ELR (cell line): Measurements from ENCODE around the gene CERS4.
"Not testable (repeated sequence)": the region's sequence is repeated elsewhere in the genome, so short reads cannot be mapped to it uniquely, and the experiment has no call there.

Experiments used
- DNase-seq: peaks from one replicate; pipeline ENCODE4 v3.0.0-alpha.2; 2015; ENCODE audit warnings: low read depth

Gene CERS4, protein sequence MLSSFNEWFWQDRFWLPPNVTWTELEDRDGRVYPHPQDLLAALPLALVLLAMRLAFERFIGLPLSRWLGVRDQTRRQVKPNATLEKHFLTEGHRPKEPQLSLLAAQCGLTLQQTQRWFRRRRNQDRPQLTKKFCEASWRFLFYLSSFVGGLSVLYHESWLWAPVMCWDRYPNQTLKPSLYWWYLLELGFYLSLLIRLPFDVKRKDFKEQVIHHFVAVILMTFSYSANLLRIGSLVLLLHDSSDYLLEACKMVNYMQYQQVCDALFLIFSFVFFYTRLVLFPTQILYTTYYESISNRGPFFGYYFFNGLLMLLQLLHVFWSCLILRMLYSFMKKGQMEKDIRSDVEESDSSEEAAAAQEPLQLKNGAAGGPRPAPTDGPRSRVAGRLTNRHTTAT

DNA sequence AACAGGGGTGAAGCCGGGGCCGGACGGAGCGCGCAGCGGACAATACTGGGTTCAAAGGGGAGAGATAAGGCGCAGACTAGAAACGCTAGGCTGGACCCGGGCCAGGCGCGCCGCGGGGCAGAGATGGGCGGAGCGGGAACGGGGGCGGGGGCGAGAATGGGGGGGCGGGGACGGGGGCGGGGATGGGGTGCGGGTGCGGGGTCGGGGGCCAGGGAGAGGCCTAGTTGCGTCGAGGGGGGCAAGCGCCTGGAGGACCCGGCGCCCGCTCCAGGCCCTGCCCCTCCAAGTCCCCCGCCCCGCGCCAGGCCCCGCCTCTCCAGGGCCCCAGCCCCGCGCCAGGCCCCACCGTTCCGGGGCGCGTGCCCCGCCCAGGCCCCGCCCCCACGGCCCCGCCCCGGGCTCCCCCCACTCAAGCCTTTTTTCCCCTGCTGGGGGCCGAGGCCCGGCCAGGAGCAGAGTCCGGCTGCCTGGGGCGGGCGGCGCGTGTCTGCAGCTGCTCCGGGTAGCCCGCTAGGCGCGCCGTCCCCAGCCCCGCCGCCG lies at the start of gene CERS4:
CERS4 (plus strand) TSS at position 449 of the 540 bp plus-strand sequence. CDS start 41,707 bp downstream, outside the sequence.
- peak; percentile 24 for DNase-seq

DNA sequence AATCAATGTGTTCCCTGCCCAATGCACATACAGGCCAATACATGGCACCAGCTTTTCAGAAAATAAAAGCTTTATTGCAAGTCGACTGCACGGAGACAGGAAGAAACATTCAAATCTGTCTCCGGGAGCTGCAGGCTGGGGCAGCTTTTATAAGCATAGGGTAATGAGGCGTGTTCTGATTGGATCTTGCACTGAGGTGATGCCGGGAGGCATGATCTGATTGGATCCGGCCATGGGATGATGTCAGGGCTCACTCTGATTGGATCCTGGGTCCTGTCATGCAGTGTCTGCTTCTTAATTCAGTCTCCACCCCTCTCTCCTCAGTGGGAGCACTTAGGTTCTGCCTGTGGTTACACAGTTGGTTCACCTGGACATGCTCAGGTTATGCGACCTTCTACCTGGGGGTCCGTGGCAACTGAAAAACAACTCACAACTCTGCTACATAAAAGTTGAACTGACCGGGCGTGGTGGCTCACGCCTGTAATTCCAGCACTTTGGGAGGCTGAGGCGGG lies 48.0 kb upstream of the CERS4 start:
- peak; percentile 25 for DNase-seq

DNA sequence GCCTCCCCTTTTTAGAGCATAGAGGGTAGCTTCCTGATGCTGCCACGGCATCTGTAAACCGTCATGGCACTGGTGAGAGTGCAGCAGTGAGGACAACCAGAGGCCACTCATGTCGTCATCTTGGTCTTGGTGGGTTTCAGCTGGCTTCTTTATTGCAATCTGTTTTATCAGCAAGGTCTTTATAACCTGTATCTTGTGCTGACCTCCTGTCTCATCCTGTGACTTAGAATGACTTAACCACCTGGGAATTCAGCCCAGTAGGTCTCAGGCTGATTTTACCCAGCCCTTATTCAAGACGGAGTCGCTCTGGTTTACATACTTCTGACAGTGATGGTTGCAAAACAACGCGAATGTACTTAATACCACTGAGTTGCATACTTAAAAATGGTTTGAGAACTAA lies 45.4 kb upstream of the CERS4 start:
- DNase-seq = no peak

DNA sequence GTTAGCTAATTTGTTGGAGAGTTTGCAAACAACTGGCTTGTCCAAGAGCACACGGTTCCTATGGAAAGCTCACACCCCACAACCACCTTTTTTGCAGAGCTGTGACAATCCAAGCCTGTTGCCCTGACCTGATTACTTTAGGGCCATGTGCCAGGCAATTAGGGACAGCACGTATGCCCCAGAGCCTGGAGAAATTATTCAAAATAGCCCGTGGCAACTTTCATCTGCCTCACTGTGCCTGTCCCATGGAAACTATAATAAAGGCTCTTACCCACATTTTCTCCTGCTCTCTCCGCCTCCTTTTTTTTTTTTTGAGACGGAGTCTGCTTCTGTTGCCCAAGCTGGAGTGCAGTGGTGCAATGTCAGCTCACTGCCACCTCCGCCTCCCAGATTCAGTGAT lies 41.2 kb upstream of the CERS4 start:
- DNase-seq = no peak

DNA sequence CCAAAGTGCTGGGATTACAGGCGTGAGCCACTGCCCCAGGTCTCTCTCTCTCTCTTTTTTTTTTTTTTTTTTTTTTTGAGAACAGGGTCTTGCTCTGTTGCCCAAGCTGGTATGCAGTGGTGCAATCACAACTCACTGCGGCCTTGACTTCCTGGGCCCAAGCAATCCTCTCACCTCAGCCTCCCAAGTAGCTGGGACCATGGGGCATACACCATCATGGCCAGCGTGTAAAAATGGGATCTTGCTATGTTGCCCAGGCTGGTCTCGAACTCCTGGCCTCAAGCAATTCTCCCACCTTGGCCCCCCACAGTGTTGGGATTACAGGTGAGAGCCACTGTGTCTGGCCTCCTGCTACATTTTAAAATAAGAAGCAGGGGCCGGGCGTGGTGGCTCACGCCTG lies 40.6 kb upstream of the CERS4 start:
- no peak for DNase-seq

DNA sequence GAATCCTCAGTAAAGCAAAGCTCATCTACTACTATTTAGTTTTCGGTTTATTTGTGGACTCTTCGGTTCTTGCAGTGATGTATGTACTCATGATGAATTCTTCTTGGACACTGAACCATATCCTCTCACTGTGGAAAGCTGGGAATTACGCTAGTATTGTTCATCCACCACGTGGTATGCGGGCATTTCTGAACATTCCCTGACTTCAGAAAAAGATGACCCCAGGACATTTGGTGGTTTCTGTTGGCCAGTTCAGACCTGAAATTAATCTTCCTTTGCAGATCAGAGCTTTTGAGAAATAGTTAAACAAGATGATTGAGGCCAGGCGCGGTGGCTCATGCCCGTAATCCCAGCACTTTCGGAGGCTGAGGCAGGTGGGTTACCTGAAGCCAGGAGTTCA lies 34.5 kb upstream of the CERS4 start:
- DNase-seq = peak; percentile 59

DNA sequence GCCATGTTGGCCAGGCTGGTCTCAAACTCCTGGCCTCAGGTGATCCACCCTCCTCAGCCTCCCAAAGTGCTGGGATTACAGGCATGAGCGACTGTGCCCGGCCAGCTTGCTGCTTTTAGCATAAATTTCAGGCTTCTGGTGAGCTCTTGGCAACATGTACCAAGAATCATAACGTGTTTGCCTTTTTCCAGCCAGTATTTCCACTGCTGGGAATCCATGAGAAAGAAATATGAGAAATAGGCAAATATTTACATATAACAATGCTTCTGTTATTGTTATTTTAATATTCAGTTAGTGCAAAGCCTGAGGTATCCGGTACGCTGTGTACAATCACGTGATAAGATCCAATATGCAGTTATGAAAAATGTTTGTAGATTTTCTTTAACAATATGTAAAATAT lies 29.2 kb upstream of the CERS4 start:
- DNase-seq = no peak

DNA sequence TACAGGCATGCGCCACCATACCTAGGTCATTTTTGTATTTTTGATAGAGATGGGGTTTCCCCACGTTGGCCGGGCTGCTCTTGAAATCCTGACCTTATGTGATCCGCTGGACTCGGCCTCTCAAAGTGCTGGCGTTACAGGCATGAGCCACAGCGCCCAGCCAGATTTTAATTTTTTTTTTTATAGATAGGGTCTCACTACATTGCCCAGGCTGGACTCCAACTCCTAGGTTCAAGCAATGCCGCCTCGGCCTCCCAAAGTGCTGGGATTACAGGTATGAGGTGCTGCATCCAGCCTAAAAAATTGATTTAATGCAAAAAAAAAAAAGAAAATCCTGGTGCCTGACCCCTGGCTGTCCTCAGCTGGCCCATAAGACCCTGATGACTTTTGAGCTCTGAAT lies 24.9 kb upstream of the CERS4 start:
- DNase-seq = no peak

DNA sequence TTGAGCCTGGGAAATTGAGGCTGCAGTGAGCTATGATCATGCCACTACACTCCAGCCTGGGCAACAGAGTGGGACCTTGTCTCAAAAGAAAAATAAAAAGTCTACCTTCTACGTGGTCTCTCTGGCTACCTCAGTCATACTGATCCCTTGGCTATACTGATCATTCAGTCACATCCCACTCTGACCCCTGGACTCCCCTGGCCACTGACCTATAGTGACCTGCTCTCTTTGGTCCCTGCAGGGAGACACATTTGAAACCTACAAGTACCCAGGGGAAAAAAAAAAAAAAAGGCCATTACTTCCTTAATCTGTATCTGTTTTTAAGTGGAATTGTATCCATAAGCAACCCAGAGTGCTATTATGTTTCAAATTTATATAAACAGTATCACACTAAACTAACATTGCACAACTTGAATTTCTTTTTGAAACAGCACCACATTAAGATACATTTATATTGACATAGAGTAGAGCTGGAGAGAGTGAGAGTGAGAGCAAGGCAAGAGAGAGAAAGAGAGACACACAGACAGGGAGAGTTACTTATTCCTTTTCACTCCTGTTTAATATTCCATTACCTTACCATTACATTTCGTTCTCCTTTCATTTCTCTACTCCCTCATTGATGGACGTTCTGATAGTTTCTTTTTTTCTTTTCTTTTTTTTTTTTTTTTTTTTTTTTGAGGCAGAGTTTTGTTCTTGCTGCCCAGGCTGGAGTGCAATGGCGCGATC lies 23.7 kb upstream of the CERS4 start:
- DNase-seq = no peak

DNA sequence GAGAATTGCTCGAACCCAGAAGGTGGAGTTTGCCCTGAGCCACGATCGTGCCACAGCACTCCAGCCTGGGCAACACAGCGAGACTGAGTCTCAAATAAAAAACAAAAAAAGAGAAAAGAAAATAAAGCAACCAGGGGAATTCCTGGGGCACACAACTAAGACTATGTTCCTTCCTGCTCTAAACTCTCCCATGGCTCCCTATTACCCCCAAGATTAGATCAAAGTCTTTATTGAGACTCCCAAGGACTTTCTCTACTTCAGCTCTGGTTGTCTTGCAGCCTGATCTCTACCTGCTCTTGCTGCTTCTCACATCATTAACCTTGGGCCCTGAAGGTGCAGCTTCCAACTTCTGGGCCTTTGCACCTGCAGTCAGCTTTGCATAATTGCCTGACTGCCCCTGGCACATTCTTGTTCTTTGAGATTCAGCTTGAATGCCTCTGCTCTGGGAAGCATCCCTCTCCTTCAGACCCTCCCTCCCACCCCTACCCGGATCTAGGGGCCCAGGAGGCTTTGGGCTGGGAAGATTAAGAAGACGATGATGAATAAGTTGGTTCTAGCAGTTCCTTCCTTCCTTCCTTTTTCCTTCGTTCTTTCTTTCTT lies 16.8 kb upstream of the CERS4 start:
- DNase-seq = no peak

DNA sequence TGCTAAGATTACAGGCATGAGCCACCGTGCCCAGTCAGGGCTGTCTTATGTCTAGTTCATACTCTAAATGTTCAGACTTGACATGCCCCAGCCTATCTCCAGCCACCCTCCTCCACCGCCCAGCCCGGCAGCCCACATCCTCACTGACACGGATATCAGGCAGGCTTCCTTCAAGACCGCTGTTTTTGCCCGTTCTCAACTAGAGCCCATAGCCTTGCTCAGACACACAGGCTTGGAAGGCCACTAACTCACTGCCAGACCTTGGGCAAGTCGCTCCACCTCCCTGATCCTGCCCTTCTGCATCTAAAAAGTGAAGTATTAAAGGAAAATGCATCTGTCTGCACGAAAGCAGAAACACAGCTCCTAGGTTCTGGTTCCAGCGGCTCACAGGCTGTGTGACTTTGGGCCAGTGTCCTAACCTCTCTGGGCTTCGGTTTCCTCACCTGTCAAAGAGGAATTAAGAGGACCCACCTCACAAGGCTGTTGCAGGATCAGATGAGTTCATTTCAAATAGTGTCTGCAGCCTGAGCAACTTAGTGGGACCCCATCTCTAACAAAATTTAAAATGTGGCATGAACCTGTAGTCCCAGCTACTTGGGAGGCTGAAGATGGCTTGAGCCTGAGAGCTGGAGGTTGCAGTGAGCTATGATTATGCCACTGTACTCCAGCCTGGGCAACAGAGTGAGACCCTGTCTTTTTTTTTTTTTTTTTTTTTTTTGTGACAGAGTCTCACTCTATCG lies 14.5 kb upstream of the CERS4 start:
- DNase-seq = no peak

DNA sequence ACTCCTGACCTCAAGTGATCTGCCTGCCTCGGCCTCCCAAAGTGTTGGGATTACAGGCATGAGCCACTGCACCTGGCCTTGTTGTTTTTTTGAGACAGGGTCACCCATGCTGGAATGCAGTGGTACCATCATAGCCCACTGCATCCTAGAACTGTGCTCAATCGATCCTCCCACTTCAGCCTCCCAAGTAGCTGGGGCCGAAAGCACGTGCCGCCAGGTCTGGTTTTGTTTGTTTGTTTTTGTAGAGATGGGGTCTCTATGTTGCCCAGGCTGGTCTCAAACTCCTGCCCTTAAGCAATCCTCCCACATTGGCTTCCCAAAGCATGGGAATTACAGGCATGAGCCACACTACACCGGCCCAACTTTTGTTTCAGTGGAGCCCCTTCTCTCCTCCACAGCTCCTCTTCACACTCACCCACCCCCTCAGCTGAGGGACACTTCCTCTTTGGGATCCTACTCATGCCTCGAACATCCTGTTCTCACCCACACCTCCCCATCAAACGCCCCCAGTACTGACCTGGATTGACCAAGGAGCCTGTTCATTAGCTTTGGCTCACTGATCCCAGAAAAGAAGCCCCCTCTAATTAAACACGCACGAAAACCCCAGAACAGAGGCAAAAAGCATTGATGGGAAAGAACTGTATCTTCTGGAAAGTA lies 12.8 kb upstream of the CERS4 start:
- no peak for DNase-seq

DNA sequence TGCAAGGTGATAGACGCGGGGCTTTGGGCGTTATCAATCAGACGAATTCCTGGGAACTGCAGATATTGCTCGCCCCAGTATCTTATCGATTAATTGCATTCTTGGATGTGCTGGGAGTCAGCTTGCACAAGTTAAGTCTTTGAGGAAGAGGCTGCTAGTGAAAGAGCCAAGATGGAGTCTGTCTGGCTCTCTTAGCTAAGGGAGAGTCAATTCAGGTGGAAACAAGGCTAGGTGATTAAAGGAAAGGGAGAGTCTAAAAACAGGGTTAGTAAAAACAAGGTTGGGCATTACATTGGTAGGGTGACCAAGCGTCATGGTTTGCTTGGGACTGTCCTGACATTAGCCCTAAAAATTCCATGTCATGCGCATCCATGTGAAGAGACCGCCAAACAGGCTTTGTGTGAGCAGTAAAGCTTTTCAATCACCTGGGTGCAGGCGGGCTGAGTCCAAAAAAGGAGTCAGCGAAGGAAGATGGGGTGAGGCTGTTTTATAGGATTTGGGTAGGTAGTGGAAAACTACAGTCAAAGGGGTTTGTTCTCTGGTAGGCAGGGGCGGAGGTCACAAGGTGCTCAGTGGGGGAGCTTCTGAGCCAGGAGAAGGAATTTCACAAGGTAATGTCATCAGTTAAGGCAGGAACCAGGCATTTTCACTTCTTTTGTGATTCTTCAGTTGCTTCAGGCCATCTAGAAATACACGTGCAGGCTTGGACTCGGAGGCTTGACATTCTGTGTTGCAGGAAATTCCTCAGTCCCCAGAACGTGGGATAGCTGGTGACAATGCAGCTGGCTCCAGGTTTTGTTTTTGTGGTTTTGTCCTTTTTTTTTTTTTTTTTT lies 5.7 kb upstream of the CERS4 start:
- DNase-seq = not testable (repeated sequence)

DNA sequence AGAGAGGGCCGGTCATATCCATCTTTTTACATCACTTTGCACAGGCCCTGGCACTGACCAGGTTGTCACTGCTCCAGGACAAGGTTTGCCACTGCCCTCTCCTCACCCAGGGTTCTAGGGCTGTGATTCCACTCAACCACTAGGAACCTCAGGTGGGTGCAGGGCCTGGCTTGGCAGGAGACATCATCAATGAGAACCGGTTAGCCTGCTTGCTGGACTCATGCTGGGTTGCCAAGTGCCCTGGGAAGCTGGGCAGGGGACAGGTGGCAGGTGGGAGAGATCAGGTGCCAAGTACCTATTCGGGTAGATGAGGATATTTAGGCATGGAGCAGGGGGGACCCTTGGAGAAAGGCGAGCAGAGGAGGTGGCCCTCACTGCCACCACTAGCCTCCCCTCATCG lies 4.2 kb upstream of the CERS4 start:
- no peak for DNase-seq

DNA sequence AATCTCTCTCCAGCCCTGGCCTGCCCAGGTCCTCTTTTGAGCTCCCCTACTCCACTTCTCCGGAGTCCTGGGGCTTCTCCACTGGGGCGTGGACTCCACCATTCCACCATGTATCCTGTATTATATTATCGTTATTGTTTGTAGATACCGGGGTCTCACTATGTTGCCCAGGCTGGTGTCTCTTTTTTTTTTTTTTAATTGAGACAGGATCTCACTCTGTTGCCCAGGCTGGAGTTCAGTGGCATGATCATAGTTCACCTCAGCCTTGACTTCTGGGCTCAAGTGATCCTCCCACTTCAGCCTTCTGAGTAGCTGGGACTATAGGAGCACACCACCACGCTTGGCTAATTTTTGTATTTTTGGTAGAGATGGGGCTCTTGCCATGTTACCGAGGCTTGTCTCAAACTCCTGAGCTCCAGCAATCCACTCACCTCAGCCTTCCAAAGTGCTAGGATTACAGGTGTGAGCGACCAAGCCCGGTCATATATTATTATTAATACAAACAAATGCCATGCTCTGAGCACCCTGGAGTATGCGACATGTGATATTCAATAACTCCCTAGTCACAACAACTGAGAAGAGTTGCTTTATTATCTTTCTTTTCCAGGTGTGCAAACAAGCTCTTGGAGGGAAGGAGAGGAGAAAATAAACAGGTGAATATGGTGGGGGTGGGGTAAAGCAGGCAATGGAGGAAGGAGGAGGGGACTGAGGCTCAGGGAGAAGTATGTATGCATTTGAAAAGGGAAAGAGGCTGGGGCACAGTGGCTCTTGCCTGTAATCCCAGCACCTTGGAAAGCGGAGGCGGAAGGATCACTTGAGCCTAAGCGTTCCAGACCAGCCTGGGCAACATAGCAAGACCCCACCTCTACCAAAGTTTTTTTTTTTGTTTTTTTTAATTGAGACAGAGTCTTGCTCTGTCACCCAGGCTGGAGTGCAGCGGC lies 2.8 kb upstream of the CERS4 start:
- DNase-seq = no peak

DNA sequence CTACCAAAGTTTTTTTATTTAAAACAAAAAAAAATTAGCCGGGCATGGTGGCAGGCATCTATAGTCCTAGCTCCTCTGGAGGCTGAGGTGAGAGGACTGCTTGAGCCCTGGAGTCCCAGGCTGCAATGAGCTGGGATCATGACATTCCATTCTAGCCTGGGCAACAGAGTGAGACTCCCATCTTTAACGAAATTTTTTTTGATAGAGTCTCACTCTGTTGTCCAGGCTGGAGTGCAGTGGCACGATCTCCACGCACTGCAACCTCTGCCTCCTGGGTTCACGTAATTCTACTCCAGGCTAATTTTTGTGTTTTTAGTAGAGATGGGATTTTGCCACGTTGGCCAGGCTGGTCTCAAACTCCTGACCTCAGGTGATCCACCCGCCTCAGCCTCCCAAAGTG lies 1.8 kb upstream of the CERS4 start:
- DNase-seq = not testable (repeated sequence)

DNA sequence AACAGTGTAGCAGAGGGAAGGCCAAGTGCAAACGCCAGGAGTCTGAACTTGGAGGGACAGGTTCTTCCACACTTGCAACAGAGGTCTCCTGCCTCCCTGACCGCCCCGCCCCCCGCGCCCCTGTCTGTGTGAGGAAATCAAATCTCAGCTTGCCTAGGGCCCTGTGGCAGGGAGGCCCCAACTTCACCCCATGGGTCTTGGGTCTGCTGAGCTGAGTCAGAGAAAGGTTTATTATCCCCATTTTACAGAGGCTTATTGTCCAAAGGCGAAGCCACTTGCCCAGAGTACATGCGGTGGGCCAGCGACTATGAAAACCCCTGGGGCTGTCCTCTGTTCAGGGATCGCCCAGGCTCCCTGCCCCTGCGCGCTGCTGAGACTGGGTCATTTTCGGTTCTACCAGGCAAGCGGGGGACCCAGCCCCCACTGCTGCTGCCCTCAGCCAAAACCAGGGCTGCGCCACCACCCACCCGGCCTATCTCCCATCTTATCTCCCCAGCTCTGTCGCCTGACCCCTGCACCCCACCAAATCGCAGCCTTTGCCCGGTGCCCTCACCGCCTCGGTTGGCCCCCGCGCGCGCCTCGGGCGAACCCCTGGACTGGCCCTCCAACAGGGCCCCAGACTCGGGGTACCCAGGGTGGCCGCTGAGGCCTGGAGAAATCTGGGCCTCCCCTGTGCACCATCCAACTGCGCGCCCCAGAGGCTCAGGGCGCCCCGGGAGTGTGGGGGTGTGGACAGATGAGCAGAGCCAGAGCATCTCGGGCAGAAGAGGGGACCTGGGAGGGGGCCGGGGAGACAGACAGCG lies 850 bp upstream of the CERS4 start:
- no peak for DNase-seq
